T47D (cell line): ENCODE results near the gene AASDHPPT.
A peak's percentile ranks its signal among the peaks of the same experiment; 100 is the strongest.

Experiments
- DNase-seq, 2 experiments: peaks; one replicate each; pipeline versions ENCODE4 v3.0.0 to v3.0.0-alpha.2; 2011 to 2012; ENCODE audit warnings: low read depth in 1 of 2, low spot score in 1 of 2
- JUND ChIP-seq: IDR thresholded peaks from 2 replicates; pipeline ENCODE4 v1.6.1; 2012; ENCODE audit warnings: low read depth
- in situ Hi-C: cut with HindIII; loops from 2 replicates; pipeline ENCODE4 v1.10.0; 2016; ENCODE audit warnings: low sequenced_read_pairs, low pct_unique_long_range_greater_than_20kb

Gene AASDHPPT

DNA sequence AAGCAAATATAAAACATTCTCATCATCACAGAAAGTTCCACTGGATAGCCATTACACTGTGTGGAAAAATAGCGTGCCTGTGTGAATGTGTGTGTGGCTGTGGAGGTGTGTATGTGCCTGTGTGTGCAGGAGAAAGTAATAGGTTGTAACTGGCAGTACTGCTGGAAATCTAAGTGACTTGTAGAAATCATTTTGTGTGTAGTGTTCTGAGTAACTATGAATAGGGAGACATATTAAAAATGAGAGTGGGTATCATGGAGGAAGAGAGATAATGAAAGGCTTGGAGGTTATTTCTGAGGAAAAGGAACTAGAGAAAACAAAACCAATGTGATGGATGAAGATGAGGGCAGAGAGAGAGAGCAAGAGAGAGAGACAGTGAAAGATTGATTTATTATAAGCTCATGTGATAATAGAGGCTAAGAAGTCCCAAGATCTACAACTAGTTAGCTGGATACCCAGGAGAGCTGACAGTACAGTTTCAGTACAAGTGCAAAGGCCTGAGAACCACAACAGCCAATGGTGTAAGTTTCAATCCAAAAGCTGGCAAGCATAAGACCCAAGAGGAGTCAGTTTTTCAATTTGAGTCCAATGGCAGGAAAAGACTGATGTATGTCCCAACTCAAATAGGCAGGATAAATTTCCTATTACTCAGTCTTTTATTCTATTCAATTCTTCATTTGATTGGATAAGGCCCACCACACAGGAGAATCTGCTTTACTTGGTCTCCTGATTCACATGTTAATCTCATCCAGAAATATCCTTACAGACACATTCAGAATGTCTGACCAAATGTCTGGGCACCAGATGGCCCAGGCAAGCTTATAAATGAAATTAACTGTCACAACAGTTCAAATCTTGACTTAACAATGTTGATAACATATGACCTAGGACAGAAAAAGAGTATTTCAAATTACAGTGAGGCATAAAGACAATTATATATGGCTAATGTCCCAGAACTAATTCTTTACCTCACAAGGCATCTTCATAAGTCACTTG is 15.2 kb upstream of the AASDHPPT start:
- in situ Hi-C loops: no loop called here
- TF ChIP-seq JUND: no peak
- DNase-seq: no peak

- DNase-seq: no peak
- in situ Hi-C loops: no loop called here
- TF ChIP-seq JUND: no peak
These were observed 14.5 kb upstream of the AASDHPPT start for GRCh38 chr11:106063009-106063408.

- TF ChIP-seq JUND: no peak
- in situ Hi-C loops: no loop called here
- DNase-seq: no peak
These were observed 6.9 kb upstream of the AASDHPPT start for GRCh38 chr11:106070606-106071005.

DNA sequence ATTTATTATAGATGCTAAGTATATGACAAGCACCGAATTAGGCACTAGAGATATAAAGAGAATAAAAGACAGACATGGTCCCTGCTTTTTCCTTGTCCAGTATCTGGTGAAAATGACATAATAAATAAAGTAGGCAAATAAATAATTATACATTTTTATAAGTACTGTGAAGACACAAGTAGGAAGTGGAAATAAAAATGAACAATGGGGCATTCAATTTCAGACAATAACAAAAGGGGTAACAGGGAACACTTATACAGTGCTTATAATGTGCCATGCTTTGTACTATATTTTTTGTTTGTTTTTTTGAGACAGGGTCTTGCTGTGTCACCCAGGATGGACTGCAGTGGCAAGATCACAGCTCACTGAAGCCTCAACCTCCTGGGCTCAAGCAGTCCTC is 4.7 kb upstream of the AASDHPPT start:
- no peak for TF ChIP-seq JUND
- DNase-seq: no peak
- in situ Hi-C loops: no loop called here

DNA sequence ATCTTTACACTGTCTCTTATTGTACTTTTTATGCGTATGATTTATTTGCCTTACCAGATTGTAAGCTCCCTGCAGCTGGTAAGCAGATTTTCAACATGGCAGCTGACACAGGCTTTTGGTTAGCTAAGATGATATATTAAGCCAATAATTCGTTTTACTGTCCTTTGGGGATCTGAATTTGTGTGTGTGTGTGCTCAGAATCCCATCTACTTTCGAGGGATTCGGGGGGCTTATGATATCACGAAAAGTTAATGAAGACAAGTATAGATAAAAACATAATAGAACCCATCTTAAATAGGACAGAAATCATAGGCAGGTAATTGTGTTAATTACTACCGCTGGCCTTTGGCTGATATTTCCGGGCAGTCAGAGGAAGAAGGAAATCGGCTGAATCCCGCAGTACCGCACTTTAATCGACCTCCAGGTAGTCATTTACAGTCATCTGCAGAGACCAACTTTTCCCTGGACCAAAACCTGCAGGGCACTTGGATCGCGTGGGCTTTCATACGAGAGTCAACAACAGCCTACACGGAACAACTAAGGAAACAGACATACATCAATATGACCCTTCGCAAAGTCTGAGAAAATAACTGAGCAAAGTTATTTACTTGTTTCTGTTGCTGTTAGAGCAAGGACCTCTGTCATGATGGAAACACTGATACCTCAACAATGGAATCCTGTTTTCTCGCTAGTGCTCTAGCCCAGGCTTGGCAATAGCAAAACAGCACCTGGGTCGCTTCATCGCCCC is 1.1 kb upstream of the AASDHPPT start:
- in situ Hi-C loops: no loop called here
- no peak for TF ChIP-seq JUND
- no peak for DNase-seq

DNA sequence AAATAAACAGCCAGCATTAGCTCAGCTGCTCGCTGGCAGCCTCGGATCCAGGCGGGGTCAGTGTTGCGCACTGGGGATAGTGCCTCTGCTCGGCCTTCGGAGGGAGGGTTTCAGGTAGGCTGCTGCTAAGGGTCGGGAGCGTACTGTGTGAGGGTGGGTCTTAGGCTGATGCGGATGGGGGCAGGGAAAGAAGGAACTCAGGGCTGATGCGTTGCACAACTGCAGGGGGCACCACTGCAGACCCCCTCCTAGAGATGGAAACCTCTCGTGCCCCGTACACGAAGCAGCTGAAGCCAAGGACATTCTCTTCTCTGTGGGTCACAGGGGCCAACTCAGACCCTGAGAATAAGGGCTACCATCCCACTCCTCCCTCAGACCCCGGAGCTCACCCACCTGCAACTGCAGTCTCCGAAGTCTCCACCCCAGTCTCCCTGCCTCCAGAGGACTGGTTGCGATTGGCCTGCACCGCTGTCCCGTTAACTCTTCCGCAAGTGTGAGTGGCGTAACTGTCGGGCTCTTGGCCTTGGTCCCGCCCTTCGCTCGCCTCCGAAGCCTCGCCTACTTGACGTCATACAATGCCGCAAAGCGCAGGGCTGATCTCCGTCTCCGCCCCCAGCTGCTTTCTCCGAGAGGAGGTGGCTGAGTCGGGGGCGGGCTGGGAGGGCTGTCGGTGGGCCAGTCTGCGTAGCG is 398 bp upstream of the AASDHPPT start, which contains the start of gene KBTBD3:
TSS of gene KBTBD3 (minus strand) at position 429 of the 690 bp plus-strand sequence. CDS start 18,250 bp downstream, outside the sequence.
- no peak for TF ChIP-seq JUND
- in situ Hi-C loops: no loop called here
- DNase-seq: peak; percentile 65 to 100

DNA sequence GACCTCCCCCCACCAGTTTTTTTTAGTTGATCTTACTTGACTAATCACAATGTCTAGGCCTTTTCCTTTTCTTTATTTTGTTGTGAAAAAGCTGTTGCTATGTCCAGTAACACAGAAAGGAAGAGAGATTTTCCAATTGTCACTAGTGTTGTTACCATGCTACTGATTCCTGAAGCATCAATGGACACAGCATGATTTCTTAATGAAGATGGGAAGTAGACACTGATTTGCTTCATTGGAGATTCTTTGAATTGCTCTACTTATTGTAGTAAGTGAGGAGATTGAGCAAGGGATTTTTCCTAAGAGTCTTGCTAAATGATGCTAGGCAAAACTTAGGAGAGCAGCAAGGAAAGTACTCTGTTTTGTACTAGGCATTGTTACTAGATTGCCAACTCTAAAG is 4.6 kb downstream of the AASDHPPT start:
- in situ Hi-C loops: no loop called here
- no peak for TF ChIP-seq JUND
- DNase-seq: no peak

- TF ChIP-seq JUND: no peak
- DNase-seq: no peak
- in situ Hi-C loops: no loop called here
These were observed 8.7 kb downstream of the AASDHPPT start for GRCh38 chr11:106086135-106086534.

DNA sequence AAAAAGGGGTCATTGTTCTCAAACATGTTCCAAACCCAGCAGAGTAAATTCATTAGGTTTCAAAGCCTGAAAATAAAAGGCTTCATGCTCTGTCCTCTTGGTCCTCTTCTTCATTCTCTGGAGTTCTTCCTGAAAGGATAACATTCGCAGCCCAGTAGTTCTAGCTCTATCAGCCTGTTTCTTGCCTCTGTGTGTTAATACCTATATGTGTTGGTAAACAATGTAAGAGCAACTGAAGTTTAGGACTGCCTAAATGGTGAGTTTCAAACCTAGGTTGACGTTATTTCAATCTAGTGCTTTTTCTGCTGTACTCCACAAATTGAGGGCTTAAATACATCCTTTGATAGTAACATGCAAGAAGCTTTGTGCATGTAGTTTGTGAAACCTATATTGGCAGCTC is 9.4 kb downstream of the AASDHPPT start:
- TF ChIP-seq JUND: no peak
- no peak for DNase-seq
- in situ Hi-C loops: no loop called here

DNA sequence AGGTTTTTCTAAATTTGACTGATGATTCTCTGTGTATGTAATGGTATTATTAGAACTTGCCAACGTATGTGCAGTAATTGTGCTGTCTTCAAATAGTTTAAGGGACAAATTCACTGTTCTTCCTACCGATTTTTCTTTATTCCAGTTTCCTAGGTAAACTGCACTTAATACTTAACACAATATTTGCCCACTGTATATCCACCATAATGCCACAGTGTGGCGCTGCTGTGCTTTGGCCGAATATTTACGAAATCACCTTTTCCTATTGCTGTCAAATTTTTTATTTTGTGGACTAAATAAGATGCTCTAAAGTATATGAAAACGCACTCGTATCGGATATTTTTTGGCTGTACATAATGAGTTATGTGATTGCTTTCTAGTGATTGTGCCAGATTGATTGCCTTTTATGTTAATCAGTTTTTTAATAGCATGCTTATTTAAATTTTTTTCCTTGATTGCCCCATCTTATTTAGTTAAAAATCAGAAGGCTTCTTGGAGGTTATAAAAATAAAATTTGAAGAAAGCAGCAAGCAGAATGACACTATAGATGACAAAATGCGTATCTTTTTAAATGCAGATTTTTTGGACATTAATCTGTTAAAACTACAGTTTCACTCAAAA is 10.5 kb downstream of the AASDHPPT start:
- no peak for TF ChIP-seq JUND
- in situ Hi-C loops: no loop called here
- peak in 1 of 2 experiments; percentile 78 for DNase-seq

DNA sequence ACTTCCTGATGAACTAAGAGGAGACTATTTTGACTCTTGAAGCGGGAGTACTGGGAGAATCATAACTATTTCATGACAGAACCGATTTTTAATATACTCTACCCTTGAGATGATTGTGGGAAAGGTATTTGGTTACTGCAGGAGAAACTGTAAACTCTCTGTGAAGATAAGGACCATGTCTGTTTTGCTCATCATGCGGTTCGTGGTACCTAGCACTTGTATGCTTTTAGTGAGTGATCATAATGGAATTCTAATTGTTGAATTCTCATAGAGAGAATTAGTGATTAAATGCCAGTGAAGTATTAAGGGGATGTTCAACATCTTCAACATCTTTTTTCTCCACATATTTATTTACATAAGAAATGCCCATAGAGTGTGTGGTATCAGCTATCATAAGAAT is 11.4 kb downstream of the AASDHPPT start:
- TF ChIP-seq JUND: no peak
- DNase-seq: no peak
- in situ Hi-C loops: no loop called here

GRCh38 chr11:106091480-106092123 is 14.1 kb downstream of the AASDHPPT start:
- DNase-seq: no peak
- in situ Hi-C loops: no loop called here
- no peak for TF ChIP-seq JUND
